NOMO-1 (cell line): ENCODE data around the gene WDFY4.
A peak's percentile ranks its signal among the peaks of the same experiment; 100 is the strongest.

Source experiments
- DNase-seq, 2 experiments: peaks; one replicate each; lab custom pipeline; 2025; ENCODE audit not compliant: unreplicated experiment in 2 of 2; lab: John Stamatoyannopoulos, UW

WDFY4 gene

DNA sequence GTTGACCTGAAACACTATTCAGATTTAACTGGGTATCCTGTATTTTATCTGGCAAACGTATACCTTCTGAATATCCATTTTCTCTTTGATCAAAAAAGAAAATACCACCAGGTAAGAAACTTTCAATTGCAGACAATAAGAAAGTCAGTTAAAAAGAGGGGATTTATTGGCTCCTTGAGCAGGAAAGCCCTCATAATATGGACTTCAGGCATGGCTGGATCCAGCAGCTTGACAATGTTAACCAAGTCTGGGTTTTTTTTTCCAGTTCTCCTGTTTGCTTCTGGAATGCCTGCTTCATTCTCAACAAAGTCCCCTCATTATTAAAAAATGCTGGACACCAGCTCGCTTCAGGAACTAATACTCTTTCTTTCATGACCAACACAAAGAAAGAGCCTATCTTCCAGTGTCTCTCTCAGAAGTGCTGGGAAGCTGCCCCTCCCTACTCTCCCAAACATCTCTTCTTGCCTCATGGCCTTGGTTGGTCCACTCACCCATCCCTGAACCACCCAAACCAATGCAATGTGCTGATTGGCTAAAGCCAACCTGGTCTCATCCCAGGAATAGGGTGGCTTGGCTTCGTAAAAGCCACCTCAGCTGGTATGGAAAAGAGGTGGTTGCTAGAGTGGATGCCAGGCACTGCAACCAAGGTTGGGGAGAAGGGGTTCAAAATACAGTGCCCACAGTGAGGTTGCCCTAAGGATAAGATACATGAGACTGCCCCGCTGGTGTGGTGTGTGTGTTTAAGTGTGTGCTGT lies 30.6 kb upstream of the WDFY4 start:
- no peak for DNase-seq

DNA sequence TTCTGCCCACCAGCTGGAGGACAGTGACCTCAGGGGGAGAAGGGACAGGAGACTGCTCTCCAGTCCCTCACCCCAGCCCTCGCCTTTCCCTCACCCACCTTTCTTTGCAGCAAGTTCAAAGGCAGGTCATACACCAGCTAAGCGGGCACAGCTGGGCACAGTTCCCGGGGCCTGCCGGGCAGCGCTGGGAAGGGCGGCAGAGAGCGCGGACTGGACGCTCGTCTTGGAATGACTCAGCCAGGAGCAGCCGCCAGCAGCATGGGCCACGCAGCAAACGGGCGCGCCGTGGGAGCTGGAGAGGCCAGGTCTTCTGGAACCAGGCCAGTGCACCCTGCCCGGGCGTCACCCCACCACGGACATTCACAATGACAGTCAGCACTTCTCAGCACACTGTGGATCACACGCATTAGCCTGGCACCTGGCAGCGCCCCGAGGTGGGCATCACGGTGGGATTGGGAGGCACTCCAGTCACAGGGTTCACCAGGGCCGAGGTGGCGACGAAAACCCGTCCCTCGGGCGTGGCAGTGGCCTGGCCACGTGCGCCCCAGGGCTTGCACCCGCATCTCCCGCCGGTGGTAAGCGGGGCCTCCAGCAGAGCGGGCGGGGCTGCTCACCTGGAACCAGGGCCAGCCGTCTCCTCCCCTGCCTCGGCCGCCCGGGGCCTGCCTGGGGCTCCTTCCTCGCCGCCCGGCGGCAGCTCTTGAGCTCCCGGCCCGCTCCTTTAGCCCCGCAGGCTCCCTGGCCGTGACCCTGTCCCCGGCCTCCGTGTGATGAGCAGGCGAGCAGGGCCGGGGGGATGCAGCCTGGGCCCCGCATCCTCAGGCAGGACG lies 29.0 kb upstream of the WDFY4 start:
- DNase-seq: no peak

DNA sequence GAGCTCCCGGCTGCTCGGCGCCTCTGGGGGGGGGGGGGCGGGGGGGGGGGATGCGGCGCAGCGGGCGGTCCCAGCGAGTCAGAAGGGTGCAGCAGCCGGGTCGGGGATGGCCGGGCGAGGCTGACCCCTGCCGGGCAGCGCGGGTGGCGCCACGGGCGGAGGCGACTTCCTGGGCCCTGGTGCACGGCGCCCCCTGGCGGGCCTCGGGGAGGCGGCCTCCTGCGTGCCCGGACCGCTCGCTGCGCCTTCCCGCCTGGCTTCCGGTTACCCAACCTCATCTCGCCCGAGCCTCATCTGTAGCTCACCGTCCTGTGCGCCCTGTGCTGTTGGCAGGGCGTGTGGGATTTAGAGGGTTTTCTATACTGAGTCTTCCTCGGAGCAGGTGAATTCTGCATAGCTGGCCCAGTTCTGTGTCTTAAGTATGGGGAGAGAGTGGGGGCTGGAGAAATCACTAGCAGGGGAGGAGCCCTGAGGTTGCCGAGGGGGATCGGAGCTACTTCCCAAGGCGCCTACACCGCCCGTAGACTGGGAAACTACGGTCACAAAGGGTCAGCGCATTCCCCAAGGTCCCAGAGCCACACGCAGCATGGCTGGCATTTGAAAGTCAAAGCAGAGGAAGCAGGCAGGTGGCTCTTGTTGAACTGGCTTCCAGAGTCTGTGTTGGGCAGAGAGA lies 28.3 kb upstream of the WDFY4 start:
- peak; percentile 89 to 95 for DNase-seq

DNA sequence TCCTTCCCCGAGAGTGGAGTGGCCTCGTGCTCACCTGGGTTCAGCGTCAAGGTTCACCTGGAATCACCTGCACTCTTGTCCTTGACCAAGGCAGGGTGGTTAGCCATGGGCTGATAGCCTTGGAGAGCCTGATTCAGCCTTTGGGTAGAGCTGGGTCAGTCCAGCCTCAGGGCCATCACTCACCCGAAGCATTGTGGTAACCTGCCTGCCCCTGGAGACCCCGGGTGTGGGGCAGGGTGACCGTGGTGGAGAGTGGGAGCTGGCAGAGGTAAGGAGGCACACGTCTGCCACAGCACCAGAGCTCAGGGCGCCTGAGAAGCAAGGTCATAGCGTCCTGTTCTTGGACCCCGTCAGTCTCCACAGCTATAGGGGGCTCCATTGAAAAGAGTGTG lies 27.8 kb upstream of the WDFY4 start:
- DNase-seq: no peak

DNA sequence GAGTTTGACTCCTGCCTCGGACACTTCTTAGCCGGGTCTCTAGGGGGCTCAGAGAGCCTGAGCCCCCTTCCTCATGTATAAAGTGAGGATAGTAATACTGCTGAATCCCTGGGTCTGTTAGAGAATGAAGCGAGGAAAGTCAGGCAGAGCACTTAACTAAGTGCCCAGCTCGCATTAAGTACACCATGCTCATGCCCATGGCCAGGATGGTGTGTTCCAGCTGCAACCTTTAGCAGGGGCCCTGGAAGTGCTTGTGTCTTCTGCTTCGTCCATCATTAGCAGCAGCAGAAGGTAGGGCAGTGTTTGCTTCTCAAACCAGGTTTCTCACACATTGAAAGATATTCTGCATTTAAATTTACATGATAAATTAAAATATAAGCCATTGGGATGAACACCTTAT lies 27.3 kb upstream of the WDFY4 start:
- DNase-seq: no peak

DNA sequence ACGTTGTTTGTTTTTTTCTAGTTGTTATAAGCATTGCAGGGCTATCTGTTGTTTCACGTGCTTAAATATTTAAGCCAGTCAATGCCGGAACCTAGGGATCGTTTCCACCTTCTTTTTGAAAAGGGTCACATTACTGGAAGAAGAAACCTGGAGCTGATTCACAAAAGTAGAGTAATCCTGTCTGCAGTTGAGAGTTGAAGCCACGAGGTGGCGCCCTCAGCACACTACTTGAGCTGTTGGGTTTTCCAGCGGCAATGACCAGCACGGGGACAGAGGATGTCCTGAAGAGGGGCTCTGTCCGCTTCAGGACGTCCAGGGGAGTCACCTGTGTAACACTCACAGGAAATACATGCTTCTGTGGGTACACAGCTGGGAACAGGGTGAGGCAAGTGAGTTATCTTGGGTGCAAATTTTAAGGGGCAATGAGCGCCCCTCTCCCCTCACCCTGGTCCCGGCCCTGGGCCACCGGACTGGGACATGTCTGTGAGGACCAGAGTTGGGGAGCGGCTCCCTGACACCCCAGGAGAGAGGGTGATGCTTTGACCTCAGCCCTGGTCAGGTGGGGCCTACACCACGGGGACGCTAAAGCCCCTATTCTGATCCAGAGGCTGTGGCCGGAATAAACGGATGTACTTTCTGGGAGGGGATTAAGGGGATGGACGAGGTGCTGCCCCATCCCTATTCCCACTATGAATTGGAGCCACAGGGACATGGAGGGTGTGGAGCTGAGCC lies 26.3 kb upstream of the WDFY4 start:
- DNase-seq: peak in 1 of 2 experiments; percentile 46

- no peak for DNase-seq
Measured at GRCh38 chr10:48658975-48659269, 25.8 kb upstream of the WDFY4 start.

DNA sequence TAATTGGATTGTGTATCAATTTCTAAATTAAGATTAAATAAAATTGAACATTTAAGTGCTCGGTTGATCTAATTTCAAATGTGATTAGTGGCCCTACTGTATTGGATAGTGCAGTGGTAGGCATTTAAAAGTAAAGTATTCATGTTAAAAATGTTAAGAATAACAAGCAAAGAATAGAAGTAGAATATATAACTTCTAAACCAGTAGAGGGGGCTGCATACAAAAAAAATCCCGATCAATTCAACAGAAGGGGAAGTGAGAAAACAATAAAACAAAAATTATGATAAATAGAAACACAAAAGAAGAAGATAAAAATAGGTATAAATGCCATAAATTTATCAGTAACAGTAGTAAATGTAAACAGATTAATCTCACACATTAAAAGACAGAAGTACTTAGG lies 24.9 kb upstream of the WDFY4 start:
- peak; percentile 37 to 68 for DNase-seq

GRCh38 chr10:48661441-48661840 lies 23.2 kb upstream of the WDFY4 start:
- DNase-seq: no peak

- peak; percentile 91 to 96 for DNase-seq
Measured at GRCh38 chr10:48667960-48668590, 16.6 kb upstream of the WDFY4 start.

DNA sequence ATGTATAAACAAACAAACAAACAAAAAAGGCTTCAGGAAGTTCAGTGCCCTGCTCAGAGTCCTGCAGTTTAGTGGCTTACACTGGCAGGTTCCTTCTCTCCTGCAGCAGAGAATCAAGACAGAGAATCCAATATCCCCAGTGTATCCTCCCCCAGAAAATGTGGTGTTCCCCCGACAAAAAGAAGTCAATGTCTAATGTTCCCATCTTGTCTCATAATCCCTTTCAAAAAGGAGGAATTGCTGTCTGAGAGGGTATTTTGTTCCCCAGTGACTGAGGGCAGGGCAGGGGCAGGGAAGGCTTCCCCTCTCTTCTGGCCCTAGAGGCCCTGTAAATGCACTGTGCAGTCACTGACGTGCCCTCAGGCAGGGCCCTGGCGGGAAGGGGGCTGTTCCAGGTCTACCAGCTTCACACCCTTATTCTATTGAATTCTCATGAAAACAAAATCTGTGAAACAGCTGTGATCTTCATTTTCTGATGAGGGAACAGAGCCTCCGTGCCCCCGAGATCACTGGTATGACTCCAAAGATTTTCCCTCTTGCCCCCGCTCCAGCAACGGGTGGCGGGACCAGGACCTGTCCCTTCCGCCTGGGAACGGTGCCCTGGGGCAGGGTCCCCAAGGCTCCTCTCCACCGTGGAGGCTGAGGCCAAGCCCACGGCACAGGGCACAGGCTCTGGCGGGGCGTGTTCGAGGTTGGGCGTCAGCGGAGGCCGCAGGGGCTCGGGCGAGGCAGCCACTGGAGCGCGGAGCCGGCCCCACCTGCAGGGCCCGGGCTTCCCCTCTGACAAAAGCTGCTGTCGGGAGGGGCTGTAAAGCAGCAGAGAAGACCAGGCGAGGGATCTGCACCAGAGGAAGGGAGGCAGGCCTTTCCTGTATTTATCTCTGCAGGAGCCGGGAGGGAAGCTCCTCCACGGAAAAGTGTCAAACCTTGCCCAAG lies 13.4 kb upstream of the WDFY4 start:
- DNase-seq: no peak

DNA sequence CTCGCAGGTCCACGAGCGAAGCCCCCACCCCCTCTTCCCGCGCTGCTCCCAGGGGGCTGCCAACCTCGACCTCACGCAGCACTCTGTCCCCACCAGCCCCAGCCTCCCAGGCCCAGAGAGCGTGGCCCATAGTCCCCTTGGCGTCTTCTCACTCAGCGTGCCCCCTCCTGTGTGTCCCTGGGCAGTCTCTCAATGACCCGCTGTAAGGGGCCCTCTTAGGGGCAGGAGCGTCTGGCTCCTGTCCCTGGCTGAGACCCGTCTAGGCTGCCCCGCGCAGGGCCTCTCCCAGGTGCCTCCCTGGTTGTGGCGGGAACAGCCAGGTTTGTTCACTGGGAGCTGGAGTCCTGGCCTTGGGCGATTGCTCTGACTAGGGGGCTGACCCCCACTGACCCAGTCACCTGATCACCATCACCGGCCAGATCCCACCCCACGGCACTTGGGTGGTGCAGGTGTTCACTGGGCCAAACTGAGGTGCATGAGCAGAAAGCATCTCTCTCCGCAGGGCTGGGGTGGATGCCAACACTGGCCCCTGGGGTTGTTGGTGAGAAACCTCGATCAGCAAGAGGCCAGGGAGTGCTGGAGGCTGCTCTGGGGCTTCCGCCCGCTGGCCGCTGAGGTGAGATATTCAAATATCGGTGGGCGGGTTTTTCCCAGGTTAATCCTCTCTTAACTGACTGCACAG lies 12.6 kb upstream of the WDFY4 start:
- DNase-seq: no peak

DNA sequence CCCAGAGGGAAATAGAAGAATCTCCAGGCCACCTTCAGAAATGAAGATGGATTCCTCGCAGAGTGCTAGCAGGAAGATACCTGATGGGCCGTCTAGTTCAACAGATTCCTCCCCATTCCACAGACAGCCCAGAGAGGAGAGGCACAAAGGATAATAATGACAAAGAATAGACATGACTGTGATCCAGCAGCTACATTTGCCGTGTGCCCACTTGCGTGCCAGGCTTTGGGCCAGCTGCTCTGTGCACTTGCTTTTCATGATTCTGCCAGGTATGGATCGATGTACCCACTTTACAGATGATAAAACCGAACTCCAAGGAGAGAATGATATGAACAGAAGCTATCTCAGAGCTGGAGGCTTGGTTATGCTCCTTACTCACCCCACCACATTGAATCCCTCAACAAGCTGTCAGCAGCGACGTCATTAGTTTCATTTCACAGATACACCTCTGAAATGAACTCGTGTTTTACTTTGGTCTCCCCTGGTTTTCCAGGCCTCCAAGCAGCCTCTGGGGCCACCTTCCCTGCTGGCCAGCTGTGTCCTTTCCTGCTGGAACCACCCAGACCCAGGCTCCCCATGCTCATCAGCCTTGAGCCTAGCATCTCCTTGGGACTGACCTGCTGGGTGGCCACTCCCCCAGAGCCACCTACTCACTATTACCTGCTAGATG lies 11.9 kb upstream of the WDFY4 start:
- no peak for DNase-seq

DNA sequence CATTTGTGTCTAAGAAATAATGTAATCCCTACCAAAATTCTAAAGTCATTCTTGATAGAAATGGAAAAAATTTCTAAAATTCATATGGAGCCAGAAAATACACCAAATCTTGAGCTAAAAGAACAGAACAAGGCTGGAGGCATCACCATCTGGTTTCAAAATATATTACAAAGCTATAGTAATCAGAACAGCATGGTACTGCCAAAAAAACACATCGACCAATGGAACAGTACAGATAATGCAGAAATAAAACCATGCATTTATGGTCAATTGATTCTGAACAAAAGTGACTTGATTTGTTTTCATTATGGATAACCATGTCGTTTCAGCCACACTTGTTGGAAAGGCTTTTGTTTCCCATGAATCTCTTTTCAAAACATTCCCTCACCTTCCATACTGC lies 7.0 kb upstream of the WDFY4 start:
- no peak for DNase-seq

DNA sequence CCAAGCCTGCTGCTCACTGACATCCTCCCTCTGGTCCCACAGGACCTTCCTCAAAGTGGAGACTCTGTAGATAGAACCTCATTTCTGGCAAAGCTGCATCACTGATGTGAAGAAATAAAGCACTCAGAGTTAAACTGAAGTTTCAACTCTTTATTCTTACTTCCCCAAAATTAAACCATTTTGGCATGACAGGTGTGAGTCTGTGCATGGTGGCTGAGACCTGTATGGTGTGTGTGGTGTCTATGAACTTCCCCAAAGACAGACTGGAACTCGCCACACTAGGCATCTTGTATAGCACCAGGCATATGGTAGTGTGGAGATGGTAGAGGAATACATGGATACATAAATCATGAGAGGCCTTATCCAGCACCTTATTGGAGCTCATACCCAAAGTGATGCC lies 6.6 kb upstream of the WDFY4 start:
- no peak for DNase-seq

GRCh38 chr10:48681740-48682139 lies 2.9 kb upstream of the WDFY4 start:
- no peak for DNase-seq

GRCh38 chr10:48682265-48682664 lies 2.4 kb upstream of the WDFY4 start:
- no peak for DNase-seq

DNA sequence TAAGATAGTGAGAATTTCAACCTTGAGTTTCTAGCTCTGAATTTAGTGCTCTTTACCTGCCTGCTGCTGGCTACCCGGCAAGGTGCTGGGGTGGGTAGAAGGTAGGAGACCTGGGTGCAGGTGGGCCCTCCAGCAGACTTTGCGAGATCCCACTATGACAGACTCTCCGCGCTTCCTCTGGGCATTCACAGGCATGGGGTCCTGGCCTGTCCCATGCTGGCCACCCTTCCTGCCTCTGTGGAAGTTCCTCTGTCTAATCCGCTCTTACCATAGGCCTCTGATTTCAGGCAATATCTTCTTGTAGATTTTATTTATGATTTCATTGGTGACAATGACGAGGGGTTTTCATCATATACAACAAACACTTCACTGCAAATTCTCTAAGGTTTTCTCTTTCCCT lies 1.2 kb upstream of the WDFY4 start:
- no peak for DNase-seq

DNA sequence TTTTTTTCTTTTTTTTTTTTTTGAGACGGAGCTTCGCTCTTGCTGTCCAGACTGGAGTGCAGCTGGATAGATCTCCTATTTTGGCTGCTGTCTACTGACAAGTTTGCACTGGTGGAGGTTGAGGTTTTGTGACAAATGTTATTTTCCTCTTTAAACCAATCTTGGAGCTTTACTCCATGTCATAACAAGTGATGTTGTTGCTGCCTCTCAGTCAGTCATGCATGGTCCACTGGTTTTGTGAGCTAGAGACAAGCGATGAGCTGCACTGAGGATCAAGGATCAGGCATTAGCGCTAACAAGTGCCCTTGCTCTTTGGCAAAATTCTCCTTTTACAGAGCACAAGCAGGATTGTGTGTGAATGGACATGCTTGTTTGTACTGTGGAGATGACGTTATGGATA lies 805 bp upstream of the WDFY4 start:
- no peak for DNase-seq
